GM12878 (cell line): ENCODE measurements around the gene SEC14L6. TPM values are rescaled to one million over a fixed set of nuclear protein-coding genes. Genes with fewer than 3 reads are reported as not detected.

Experiments used
- ATAC-seq: fragments of 200-7000 bp; cut with Tn5 transposase; 3 replicates; pipeline ENCODE4 v1.9.1; 2020; ENCODE audit warnings: mild to moderate bottlenecking, moderate library complexity
- BruUV-seq: library from RNA; stranded (reverse); fragments of 400-500 nt; replicated peaks from 2 replicates; lab custom pipeline; 2021; lab: Mats Ljungman, UMichigan
- CTCF ChIA-PET: fragments of 300-600 bp; sonication (Branson Sonifier 250); formaldehyde crosslinking; extraction: SDS; loops from one replicate; lab custom pipeline; 2021; ENCODE audit warnings: inconsistent platforms; lab: Yijun Ruan, JAX
- POLR2A ChIA-PET: fragments of 350-600 bp; formaldehyde crosslinking; extraction: SDS; loops from one replicate; lab custom pipeline; 2021; ENCODE audit warnings: inconsistent platforms; lab: Charles Lee
- RAD21 ChIA-PET: fragments of 300-600 bp; sonication (Branson Sonifier 250); formaldehyde crosslinking; loops from one replicate; lab custom pipeline; 2023; ENCODE audit warnings: antibody characterized with exemption; ENCODE audit not compliant: unreplicated experiment; lab: Charles Lee
- SMC1A ChIA-PET: fragments of 300-600 bp; sonication (Branson Sonifier 250); formaldehyde crosslinking; loops from one replicate; lab custom pipeline; 2023; ENCODE audit not compliant: unreplicated experiment, uncharacterized antibody; lab: Charles Lee
- DNase-seq: peaks from one replicate; pipeline ENCODE4 v3.0.0-alpha.2; 2011; ENCODE audit warnings: low read depth, low spot score
- FAIRE-seq: peaks from 3 replicates; lab custom pipeline; 2011; peaks lifted over from hg19 to GRCh38; lab: Jason Lieb, UNC
- H2AFZ ChIP-seq: 2 replicates; pipeline ENCODE4 v1.6.0; 2011; ENCODE audit warnings: low read depth, low read length, control low read depth; ENCODE audit not compliant: control insufficient read depth
- H3K27ac ChIP-seq: 2 replicates; pipeline ENCODE4 v1.5.1; 2011; ENCODE audit warnings: control low read depth; ENCODE audit not compliant: control insufficient read depth, insufficient read depth
- H3K27me3 ChIP-seq, 2 experiments: replicated peaks in 1 of 2; 2 replicates each; pipeline versions ENCODE4 v1.6.0 to v1.6.1; 2011; ENCODE audit warnings: low read length in 1 of 2; ENCODE audit not compliant: control insufficient read depth in 2 of 2, insufficient read depth in 2 of 2
- H3K36me3 ChIP-seq, 2 experiments: 2 replicates each; pipeline ENCODE4 v1.5.1; 2011; ENCODE audit warnings: low read length in 1 of 2; ENCODE audit not compliant: control insufficient read depth in 2 of 2, insufficient read depth in 2 of 2
- H3K4me1 ChIP-seq: 2 replicates; pipeline ENCODE4 v1.6.1; 2011; ENCODE audit warnings: mild to moderate bottlenecking, low read length, moderate library complexity, mixed read lengths; ENCODE audit not compliant: control insufficient read depth, insufficient read depth
- H3K4me2 ChIP-seq: 2 replicates; pipeline ENCODE4 v1.6.0; 2011; ENCODE audit warnings: control low read depth; ENCODE audit not compliant: control insufficient read depth, insufficient read depth
- H3K4me3 ChIP-seq: fragments of 200-600 bp; sonication (generic); 2 replicates; pipeline ENCODE4 v1.5.1; 2016
- H3K79me2 ChIP-seq: 2 replicates; pipeline ENCODE4 v1.6.0; 2011; ENCODE audit warnings: low read length; ENCODE audit not compliant: control insufficient read depth, insufficient read depth
- H3K9ac ChIP-seq: 2 replicates; pipeline ENCODE4 v1.8.0; 2011; ENCODE audit warnings: low read length, control low read depth, mixed read lengths; ENCODE audit not compliant: control insufficient read depth, insufficient read depth
- H3K9me3 ChIP-seq: replicated peaks from 3 replicates; pipeline ENCODE4 v1.5.1; 2011; ENCODE audit warnings: mild to moderate bottlenecking, low read length; ENCODE audit not compliant: control insufficient read depth, insufficient read depth
- H4K20me1 ChIP-seq: 2 replicates; pipeline ENCODE4 v1.6.0; 2011; ENCODE audit not compliant: control insufficient read depth, insufficient read depth
- CEBPZ ChIP-seq: fragments of 150-350 bp; IDR thresholded peaks from 2 replicates; pipeline ENCODE4 v1.6.1; 2016; ENCODE audit warnings: low read depth, low read length
- CHD2 ChIP-seq: IDR thresholded peaks from 2 replicates; pipeline ENCODE4 v1.6.1; 2011; ENCODE audit warnings: low read depth, low read length, improper control_type of control experiment, borderline replicate concordance
- CTCF ChIP-seq, 3 experiments: IDR thresholded peaks in 2 of 3; conservative IDR thresholded peaks in 1 of 3; 2 replicates each; pipeline ENCODE4 v1.5.1; 2011; ENCODE audit warnings: low read depth in 3 of 3, low read length in 3 of 3, mild to moderate bottlenecking in 3 of 3, control low read depth in 2 of 3, moderate library complexity in 2 of 3, inconsistent platforms in 1 of 3, mixed read lengths in 1 of 3; ENCODE audit not compliant: control insufficient read depth in 2 of 3, insufficient read depth in 1 of 3; ENCODE audit errors: extremely low read depth in 1 of 3
- IKZF1 ChIP-seq: fragments of 450-650 bp; conservative IDR thresholded peaks from 2 replicates; pipeline ENCODE4 v1.6.1; 2017; ENCODE audit warnings: antibody characterized with exemption, mild to moderate bottlenecking
- MYB ChIP-seq: fragments of 150-350 bp; IDR thresholded peaks from 2 replicates; pipeline ENCODE4 v1.6.1; 2014; ENCODE audit warnings: mild to moderate bottlenecking, low read depth, low read length, borderline replicate concordance
- PML ChIP-seq: IDR thresholded peaks from 2 replicates; pipeline ENCODE4 v1.6.1; 2012; ENCODE audit warnings: low read length, inconsistent platforms
- POLR2AphosphoS2 ChIP-seq: IDR thresholded peaks from 2 replicates; pipeline ENCODE4 v1.6.1; 2011; ENCODE audit warnings: low read depth, mild to moderate bottlenecking, low read length, improper control_type of control experiment, moderate library complexity
- SMC3 ChIP-seq: IDR thresholded peaks from 2 replicates; pipeline ENCODE4 v1.6.1; 2011; ENCODE audit warnings: low read length, improper control_type of control experiment, borderline replicate concordance
- TARDBP ChIP-seq: IDR thresholded peaks from 2 replicates; pipeline ENCODE4 v1.6.1; 2016; ENCODE audit warnings: borderline replicate concordance
- TCF3 ChIP-seq: IDR thresholded peaks from 2 replicates; pipeline ENCODE4 v1.6.1; 2012; ENCODE audit warnings: low read depth, mild to moderate bottlenecking, low read length, borderline replicate concordance; ENCODE audit not compliant: insufficient read depth
- TCF7 ChIP-seq: IDR thresholded peaks from 2 replicates; pipeline ENCODE4 v1.6.1; 2014; ENCODE audit warnings: antibody characterized with exemption, borderline replicate concordance
- ZZZ3 ChIP-seq: IDR thresholded peaks from 2 replicates; pipeline ENCODE4 v1.6.1; 2011; ENCODE audit warnings: low read depth; ENCODE audit not compliant: control insufficient read depth, insufficient read length
- WGBS: methylation state at CpG from one replicate; pipeline ENCODE4 v1.1.6; 2016; ENCODE audit warnings: low lambda C conversion rate; ENCODE audit not compliant: insufficient replicate concordance, insufficient coverage; ENCODE audit errors: missing lambda C conversion rate; 5-methylcytosine and 5-hydroxymethylcytosine counted together
- in situ Hi-C: fragments of 300-500 bp; cut with MboI; formaldehyde crosslinking; loops from 9 replicates; pipeline ENCODE4 v1.14.3; 2018; ENCODE audit warnings: mixed read lengths
- intact Hi-C: fragments of 100-400 bp; cut with micrococcal nuclease; formaldehyde crosslinking; loops from one replicate; pipeline ENCODE4 v1.14.2; 2022; ENCODE audit not compliant: unreplicated experiment
- polyA plus RNA-seq, 11 experiments: library from polyadenylated mRNA; depleted of rRNA in 4 of 11; unstranded in 6 of 11; stranded (reverse) in 5 of 11; fragments of >200 nt; fragmentation: Nextera tagmentation in 4 of 11; fragmentation: Illumina TruSeq in 1 of 11; extraction: Ambion mirVana in 4 of 11; extraction: Trizol in 1 of 11; gene quantifications; 1 replicate in 1 of 11; 2 replicates in 10 of 11; pipeline versions ENCODE4 v1.2.1 to v1.2.3, GENCODE V29; 2011 to 2016; ENCODE audit warnings: inconsistent platforms in 2 of 11, missing spikeins in 2 of 11, low read depth in 1 of 11
- total RNA-seq, 4 experiments: library from RNA; depleted of rRNA in 3 of 4; stranded (reverse); fragments of >200 nt in 3 of 4; fragmentation: Illumina TruSeq in 1 of 4; extraction: Trizol in 1 of 4; gene quantifications; 2 replicates each; pipeline versions ENCODE4 v1.2.1 to v1.2.3, GENCODE V29; 2013 to 2021

SEC14L6 gene
- total and polyA plus RNA-seq, 10 of the 15 experiments (the other 5 are each of a cell fraction or from before 2014, with no cell fraction given) = not detected

DNA sequence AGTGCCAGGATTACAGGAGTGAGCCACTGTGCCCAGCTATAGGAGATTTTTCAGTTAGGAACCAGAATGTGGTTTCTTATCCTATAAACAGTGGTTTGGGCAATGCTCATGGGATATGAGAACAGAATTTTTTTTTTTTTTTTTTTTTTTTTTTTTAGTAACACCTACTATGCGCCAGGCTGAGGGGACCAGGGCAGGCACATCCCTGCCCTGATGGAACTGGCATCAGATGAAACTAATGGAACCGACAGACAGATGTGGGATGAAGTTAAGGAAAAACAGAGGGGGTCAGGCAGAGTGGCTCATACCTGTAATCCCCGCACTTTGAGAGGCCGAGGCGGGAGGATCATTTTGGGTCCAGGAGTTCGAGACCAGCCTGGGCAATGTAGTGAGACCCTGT is 45.9 kb downstream of the SEC14L6 start:
- POLR2A ChIA-PET = no interaction called here
- no peaks in the 10 kb centered on the region for H3K9me3 ChIP-seq
- peaks cover 0 to 2% of the 10 kb centered on the region in 2 experiments; a peak in 1 of 4 replicates for H3K27me3 ChIP-seq
- intact Hi-C loops (no loop called here), in situ Hi-C loops (no loop called here)
- H3K4me1 ChIP-seq = no peaks in the 10 kb centered on the region
- CTCF ChIA-PET = no interaction called here
- SMC1A ChIA-PET = no interaction called here
- H4K20me1 ChIP-seq = no peaks in the 10 kb centered on the region
- no peak overlapping the region for H3K9ac ChIP-seq
- H3K4me2 ChIP-seq = no peak overlapping the region
- H3K36me3 ChIP-seq = no peaks in the 10 kb centered on the region
- H3K27ac ChIP-seq = no peak overlapping the region
- no TSS peak for BruUV-seq
- RAD21 ChIA-PET = no interaction called here
- WGBS = 22% methylated on average over 5 of the region's 6 CpGs
- FAIRE-seq (no peak), ATAC-seq (no peak), DNase-seq (no peak)
- H2AFZ ChIP-seq = no peak overlapping the region
- no peaks in the 10 kb centered on the region for H3K79me2 ChIP-seq
- H3K4me3 ChIP-seq = no peak overlapping the region
- no peak for TF ChIP-seq CHD2
- TF ChIP-seq TCF7 = no peak
- TF ChIP-seq TCF3 = no peak
- no peak for TF ChIP-seq SMC3
- no peak for TF ChIP-seq POLR2AphosphoS2
- TF ChIP-seq ZZZ3 = no peak
- TF ChIP-seq CEBPZ = no peak
- no peak for TF ChIP-seq MYB
- no peak for TF ChIP-seq PML
- TF ChIP-seq TARDBP = no peak
- TF ChIP-seq CTCF (IDR thresholded peaks at IDR 0.05 in 2 of 3, conservative IDR thresholded peaks at IDR 0.05 in 1 of 3; ENCODE audit: control insufficient read depth in 2 of 3, extremely low read depth in 1 of 3, insufficient read depth in 1 of 3, low read depth in 3 of 3, low read length in 3 of 3) = no peak
- TF ChIP-seq IKZF1 = no peak
